Lower lobe of right lung (tissue), 2 donors: ENCODE results near the gene FASN. TPM values are rescaled to one million over a fixed set of nuclear protein-coding genes. Genes with fewer than 3 reads are reported as not detected.
A peak's percentile ranks its signal among the peaks of the same experiment; 100 is the strongest.

Experiments used
- ATAC-seq, 2 donors: fragments of 200-7000 bp; cut with Tn5 transposase; one replicate each; pipeline ENCODE4 v1.9.1; 2020 to 2022; ENCODE audit warnings: mild to moderate bottlenecking in 2 of 2, moderate library complexity in 2 of 2
- DNase-seq: peaks from one replicate; pipeline ENCODE4 v3.0.0-alpha.2; 2020
- H3K27ac ChIP-seq: fragments of 200-600 bp; one replicate; pipeline ENCODE4 v1.8.0; 2022
- H3K27me3 ChIP-seq: fragments of 200-600 bp; one replicate; pipeline ENCODE4 v1.8.0; 2022; ENCODE audit warnings: low read depth
- H3K36me3 ChIP-seq: fragments of 200-600 bp; one replicate; pipeline ENCODE4 v1.8.0; 2022; ENCODE audit warnings: mild to moderate bottlenecking
- H3K4me1 ChIP-seq: fragments of 200-600 bp; one replicate; pipeline ENCODE4 v1.8.0; 2022
- H3K4me3 ChIP-seq: fragments of 200-600 bp; one replicate; pipeline ENCODE4 v1.8.0; 2022; ENCODE audit warnings: mild to moderate bottlenecking
- H3K9me3 ChIP-seq: fragments of 200-600 bp; one replicate; pipeline ENCODE4 v1.8.0; 2022
- intact Hi-C: fragments of 100-400 bp; cut with DNase I; formaldehyde crosslinking; loops from one replicate; pipeline ENCODE4 v1.11.0; 2022
- total RNA-seq: library from RNA; stranded (reverse); fragmentation: NEBNext Ultra II Directional; extraction: Animal tissue kit (Norgen Biotek cat#: 25700); gene quantifications from one replicate; pipeline ENCODE4 v1.2.1, GENCODE V29; 2021
- TF ChIP-seq, protein P1 (sequence below): fragments of 200-600 bp; IDR thresholded peaks from one replicate; pipeline ENCODE4 v1.8.0; 2022; ENCODE audit warnings: antibody characterized with exemption, mild to moderate bottlenecking
- donor health status: DM: no; HTN: yes; CAD: no; lungs with severe emphysema.

The FASN gene
- total RNA-seq, 1 donor from 2014 or later = 302 TPM

- no peaks in the 10 kb centered on the region for H3K9me3 ChIP-seq
- H3K27me3 ChIP-seq = no peaks in the 10 kb centered on the region
- H3K4me3 ChIP-seq = no peak overlapping the region
- TF ChIP-seq, protein P1, sequence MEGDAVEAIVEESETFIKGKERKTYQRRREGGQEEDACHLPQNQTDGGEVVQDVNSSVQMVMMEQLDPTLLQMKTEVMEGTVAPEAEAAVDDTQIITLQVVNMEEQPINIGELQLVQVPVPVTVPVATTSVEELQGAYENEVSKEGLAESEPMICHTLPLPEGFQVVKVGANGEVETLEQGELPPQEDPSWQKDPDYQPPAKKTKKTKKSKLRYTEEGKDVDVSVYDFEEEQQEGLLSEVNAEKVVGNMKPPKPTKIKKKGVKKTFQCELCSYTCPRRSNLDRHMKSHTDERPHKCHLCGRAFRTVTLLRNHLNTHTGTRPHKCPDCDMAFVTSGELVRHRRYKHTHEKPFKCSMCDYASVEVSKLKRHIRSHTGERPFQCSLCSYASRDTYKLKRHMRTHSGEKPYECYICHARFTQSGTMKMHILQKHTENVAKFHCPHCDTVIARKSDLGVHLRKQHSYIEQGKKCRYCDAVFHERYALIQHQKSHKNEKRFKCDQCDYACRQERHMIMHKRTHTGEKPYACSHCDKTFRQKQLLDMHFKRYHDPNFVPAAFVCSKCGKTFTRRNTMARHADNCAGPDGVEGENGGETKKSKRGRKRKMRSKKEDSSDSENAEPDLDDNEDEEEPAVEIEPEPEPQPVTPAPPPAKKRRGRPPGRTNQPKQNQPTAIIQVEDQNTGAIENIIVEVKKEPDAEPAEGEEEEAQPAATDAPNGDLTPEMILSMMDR = no peak
- no peak for DNase-seq
- peaks cover 36% of the 10 kb centered on the region for H3K36me3 ChIP-seq
- H3K4me1 ChIP-seq = no peaks in the 10 kb centered on the region
- ATAC-seq = peak in 1 of 2 donors; percentile 2
- intact Hi-C loops = no loop called here
- H3K27ac ChIP-seq = no peak overlapping the region
Observed at GRCh38 chr17:82076785-82077591, 21.0 kb downstream of the FASN start.

DNA sequence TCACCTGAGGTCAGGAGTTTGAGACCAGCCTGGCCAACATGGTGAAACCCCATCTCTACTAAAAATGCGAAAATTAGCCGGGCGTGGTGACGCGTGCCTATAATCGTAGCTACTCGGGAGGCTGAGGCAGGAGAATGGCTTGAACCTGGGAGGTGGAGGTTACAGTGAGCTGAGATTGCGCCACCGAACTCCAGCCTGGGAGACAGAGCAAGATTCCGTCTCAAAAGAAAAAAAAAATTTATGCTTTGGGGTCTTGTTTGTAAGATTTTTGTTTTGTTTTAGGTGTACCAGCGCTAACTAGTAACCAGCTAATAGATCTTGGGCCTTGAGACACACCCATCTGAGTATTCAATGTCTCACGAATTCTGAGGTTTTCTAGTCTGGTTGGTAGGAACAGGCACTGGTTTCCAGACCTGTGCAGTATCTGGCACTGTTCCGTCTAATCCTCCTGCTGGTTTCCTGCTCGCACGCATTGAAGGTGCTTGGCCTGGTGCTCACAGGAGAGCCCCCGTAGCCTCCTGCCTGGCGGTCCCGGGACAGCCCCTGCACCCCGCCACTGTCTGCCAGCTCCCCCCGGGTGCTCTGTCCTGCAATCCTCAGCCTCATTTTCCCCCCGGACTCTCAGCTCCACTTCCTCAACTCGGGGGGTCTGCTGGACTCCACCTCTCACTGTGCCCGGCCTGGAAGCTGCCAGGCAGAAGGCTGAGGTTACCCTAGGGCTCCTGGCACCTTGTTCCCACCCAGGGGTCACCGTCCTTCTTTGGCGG lies 21.8 kb downstream of the FASN start:
- TF ChIP-seq, protein P1 = no peak
- ATAC-seq (no peak), DNase-seq (no peak)
- Histone ChIP-seq H3K27me3 (no peaks in the 10 kb centered on the region), H3K4me1 (no peaks in the 10 kb centered on the region), H3K36me3 (peaks cover 28% of the 10 kb centered on the region), H3K4me3 (no peak overlapping the region), H3K9me3 (no peaks in the 10 kb centered on the region), H3K27ac (no peak overlapping the region)
- intact Hi-C loops = no loop called here

GRCh38 chr17:82073446-82073845 lies 24.6 kb downstream of the FASN start:
- TF ChIP-seq, protein P1 = no peak
- no peak overlapping the region for H3K27ac ChIP-seq
- no peaks in the 10 kb centered on the region for H3K9me3 ChIP-seq
- H3K36me3 ChIP-seq = peaks cover under 1% of the 10 kb centered on the region
- no peaks in the 10 kb centered on the region for H3K27me3 ChIP-seq
- intact Hi-C loops = no loop called here
- no peak overlapping the region for H3K4me3 ChIP-seq
- no peak for DNase-seq
- H3K4me1 ChIP-seq = no peaks in the 10 kb centered on the region
- ATAC-seq = no peak

- ATAC-seq = no peak
- no peaks in the 10 kb centered on the region for H3K27me3 ChIP-seq
- intact Hi-C loops = no loop called here
- H3K9me3 ChIP-seq = no peaks in the 10 kb centered on the region
- no peaks in the 10 kb centered on the region for H3K36me3 ChIP-seq
- no peak for DNase-seq
- H3K4me3 ChIP-seq = no peak overlapping the region
- H3K4me1 ChIP-seq = no peaks in the 10 kb centered on the region
- TF ChIP-seq, protein P1 = no peak
- no peak overlapping the region for H3K27ac ChIP-seq
Observed at GRCh38 chr17:82072827-82073226, 25.2 kb downstream of the FASN start.

GRCh38 chr17:82070611-82071010 lies 27.4 kb downstream of the FASN start:
- Histone ChIP-seq H3K27ac (no peak overlapping the region), H3K36me3 (no peaks in the 10 kb centered on the region), H3K4me3 (no peak overlapping the region), H3K9me3 (no peaks in the 10 kb centered on the region), H3K27me3 (no peaks in the 10 kb centered on the region), H3K4me1 (peaks cover 7% of the 10 kb centered on the region)
- TF ChIP-seq, protein P1 = no peak
- no peak for ATAC-seq
- intact Hi-C loops = no loop called here
- no peak for DNase-seq
